ENCODE results near the gene AKAP6.

The AKAP6 gene

DNA sequence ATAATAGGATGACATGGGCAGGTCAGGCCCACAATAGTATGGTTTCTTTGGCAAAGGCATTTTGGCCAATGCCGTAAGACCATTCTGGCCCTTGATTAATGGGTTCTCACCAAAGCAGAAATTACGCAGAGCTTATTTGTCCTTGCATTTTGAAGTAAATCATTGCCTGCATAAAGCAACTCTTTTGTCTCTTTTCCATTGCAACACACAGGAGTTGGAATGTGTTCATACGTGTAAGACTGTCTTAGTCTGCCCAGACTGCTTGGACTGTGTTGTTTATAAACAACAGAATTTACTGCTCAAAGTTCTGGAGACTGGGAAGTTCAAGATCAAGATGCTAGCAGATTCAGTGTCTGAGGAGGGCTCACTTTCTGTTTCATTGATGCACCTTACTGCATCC is 506.8 kb downstream of the AKAP6 start:
- DNase-seq: no peak

DNA sequence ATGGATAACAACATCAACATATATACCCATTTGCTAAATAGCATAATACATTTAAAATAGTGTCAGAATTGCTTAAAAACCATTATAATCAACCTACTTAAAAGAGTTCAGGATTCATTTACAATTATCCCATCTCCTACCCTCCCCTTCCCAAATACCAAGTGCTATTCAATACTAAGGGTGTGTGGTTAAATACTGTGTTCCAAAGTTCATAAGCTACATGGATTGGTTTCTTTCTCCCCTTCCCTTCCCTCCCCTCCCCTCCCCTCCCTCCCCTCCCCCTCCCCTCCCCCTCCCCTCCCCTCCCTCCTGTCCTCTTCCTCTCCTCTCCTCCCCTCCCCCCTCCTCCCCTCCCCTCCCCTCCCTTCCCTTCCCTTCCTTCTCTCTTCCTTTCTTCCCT is 512.6 kb downstream of the AKAP6 start:
- no peak for DNase-seq

DNA sequence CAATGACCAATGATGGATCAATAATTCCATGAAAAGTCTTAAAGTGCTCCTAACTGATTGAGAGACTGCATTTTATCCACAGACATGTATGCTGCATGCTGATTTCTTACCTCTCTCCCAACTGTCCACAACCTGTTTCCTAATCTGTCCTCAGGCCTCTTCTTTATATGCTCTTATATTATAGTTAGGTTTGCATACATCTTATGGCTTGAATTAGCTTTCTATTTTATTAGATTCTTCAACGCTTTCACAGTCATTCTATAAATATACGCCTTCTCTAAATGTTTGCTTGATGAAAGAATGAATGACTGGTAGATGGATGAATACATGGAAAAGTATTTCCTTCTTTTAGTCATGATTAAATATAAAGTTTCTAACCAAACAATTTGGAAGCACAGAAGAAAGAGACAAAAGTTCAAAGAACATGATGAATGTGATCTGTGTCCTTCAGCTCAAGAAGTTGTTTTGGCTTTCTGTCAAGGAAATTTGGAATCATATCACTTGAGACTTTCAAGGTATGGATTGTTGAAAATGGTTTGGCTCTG is 517.8 kb downstream of the AKAP6 start:
- no peak for DNase-seq

DNA sequence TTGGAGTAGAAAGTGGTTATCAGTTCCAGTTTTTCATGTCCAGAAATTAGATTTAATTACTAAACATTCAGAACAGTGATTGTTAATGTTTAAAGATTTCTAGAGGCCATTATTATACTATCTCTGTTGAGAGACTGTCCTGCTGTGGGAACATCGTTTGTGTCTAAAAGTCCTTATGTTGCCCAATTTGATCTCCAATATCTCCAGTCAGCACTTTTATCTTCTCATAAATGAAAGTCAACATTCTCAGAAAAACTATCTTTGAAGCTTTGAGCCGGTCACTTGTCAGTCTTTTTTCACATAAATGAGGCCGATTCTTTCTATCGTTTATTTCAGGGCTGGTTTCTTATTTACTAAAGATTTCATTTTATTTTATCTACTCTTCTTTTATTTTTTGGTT is 518.8 kb downstream of the AKAP6 start:
- no peak for DNase-seq

DNA sequence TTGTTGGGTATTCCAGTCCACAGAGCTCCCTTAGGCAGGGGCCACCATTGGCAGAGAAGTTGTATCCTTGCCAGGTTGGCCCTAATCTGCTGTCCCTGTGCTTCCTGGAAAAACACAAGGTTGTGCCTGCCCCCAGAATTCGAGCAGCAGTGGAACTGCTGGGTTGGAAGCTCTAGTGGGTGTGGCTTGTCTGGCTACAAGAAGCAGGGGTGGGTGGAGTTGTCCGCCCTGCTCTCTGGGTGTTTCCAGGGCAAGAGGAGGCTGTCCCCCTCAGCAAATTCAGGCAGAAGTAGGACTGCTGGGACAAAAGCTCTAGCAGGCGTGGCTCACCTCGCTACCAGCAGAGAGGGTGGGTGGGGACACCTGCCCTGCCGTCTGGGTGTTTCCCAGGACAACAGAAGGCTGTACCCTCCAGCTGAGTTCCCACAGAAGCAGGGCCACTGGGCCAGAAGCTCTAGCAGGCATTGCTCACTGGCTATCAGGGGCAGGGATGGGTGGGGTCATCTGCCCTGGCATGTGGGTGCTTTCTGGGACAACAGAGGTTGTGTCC is 536.8 kb downstream of the AKAP6 start:
- DNase-seq: peak in 1 of 14 donors; percentile 0

DNA sequence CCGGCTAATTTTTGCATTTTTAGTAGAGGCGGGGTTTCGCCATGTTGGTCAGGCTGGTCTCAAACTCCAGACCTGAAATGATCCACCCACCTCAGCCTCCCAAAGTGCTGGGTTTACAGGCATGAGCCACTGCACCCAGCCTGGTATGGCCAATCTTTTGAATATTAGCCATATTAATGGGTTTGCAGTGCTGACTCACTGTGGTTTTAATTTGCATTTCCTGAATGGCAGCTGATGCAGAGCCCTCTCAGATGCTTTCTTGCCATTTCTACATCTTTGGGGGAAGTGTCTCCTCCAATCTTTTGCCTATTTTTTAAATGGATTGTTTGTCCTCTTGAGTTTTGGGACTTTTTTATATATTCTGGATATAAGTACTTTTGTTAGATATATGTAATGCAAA is 554.1 kb downstream of the AKAP6 start:
- no peak for DNase-seq
